ENCODE data around the gene FBF1. TPM values are rescaled to one million over a fixed set of nuclear protein-coding genes. Genes with fewer than 3 reads are reported as not detected.

Gene FBF1
- total RNA-seq, 1 experiment from 2014 or later, result 34.4 TPM

- Histone ChIP-seq H3K9me3 (ENCODE audit: low read depth, low read length, poor library complexity, severe bottlenecking) (no peaks in the 10 kb centered on the region), H3K36me3 (ENCODE audit: insufficient read depth, low read length, poor library complexity, severe bottlenecking) (peaks cover 6% of the 10 kb centered on the region), H3K4me3 (ENCODE audit: low read depth, low read length, poor library complexity, severe bottlenecking) (peak overlapping the region; percentile 90), H3K27ac (ENCODE audit: low read depth, low read length, poor library complexity, severe bottlenecking) (peak overlapping the region; percentile 91), H3K27me3 (replicated peaks; ENCODE audit: insufficient read depth, low read depth, low read length, poor library complexity) (no peaks in the 10 kb centered on the region), H3K4me1 (ENCODE audit: insufficient read depth, low read length, poor library complexity, severe bottlenecking) (peaks cover 11% of the 10 kb centered on the region)
- CTCF ChIA-PET, result interaction anchor here (0.6 to 0.9 kb wide), 3 partner anchors 9 to 98 kb away, joined by 3 read pairs; no protein-coding TSS in a partner anchor
- POLR2A ChIA-PET (ENCODE audit: low non-redundant PET), result no interaction called here
- DNase-seq (ENCODE audit: low spot score), result no peak
- no TSS peak for BruUV-seq (replicated peaks)
- intact Hi-C loops (cut with micrococcal nuclease; ENCODE audit: unreplicated experiment), result no loop called here
- TF ChIP-seq EZH2 (IDR thresholded peaks at IDR 0.05; ENCODE audit: borderline replicate concordance, low read depth, low read length, poor library complexity, severe bottlenecking) (no peak), CTCF (conservative IDR thresholded peaks at IDR 0.05; ENCODE audit: low read depth, low read length) (no peak)
Measured at GRCh38 chr17:75941442-75941819, 589 bp upstream of the FBF1 start.

GRCh38 chr17:75937652-75938051 lies 3.2 kb downstream of the FBF1 start:
- H3K36me3 ChIP-seq (ENCODE audit: insufficient read depth, low read length, poor library complexity, severe bottlenecking), result no peaks in the 10 kb centered on the region
- H3K9me3 ChIP-seq (ENCODE audit: low read depth, low read length, poor library complexity, severe bottlenecking), result no peaks in the 10 kb centered on the region
- ChIA-PET CTCF (no interaction called here), POLR2A (ENCODE audit: low non-redundant PET) (no interaction called here)
- BruUV-seq (replicated peaks), result no TSS peak
- no peak overlapping the region for H3K4me3 ChIP-seq (ENCODE audit: low read depth, low read length, poor library complexity, severe bottlenecking)
- intact Hi-C loops (cut with micrococcal nuclease; ENCODE audit: unreplicated experiment), result no loop called here
- no peak overlapping the region for H3K27ac ChIP-seq (ENCODE audit: low read depth, low read length, poor library complexity, severe bottlenecking)
- TF ChIP-seq CTCF (conservative IDR thresholded peaks at IDR 0.05; ENCODE audit: low read depth, low read length), result no peak
- TF ChIP-seq EZH2 (IDR thresholded peaks at IDR 0.05; ENCODE audit: borderline replicate concordance, low read depth, low read length, poor library complexity, severe bottlenecking), result no peak
- no peaks in the 10 kb centered on the region for H3K27me3 ChIP-seq (replicated peaks; ENCODE audit: insufficient read depth, low read depth, low read length, poor library complexity)
- peaks cover 6% of the 10 kb centered on the region for H3K4me1 ChIP-seq (ENCODE audit: insufficient read depth, low read length, poor library complexity, severe bottlenecking)
- no peak for DNase-seq (ENCODE audit: low spot score)

GRCh38 chr17:75933808-75934207 lies 7.0 kb downstream of the FBF1 start:
- CTCF ChIA-PET, result no interaction called here
- TF ChIP-seq CTCF (conservative IDR thresholded peaks at IDR 0.05; ENCODE audit: low read depth, low read length) (no peak), EZH2 (IDR thresholded peaks at IDR 0.05; ENCODE audit: borderline replicate concordance, low read depth, low read length, poor library complexity, severe bottlenecking) (no peak)
- POLR2A ChIA-PET (ENCODE audit: low non-redundant PET), result no interaction called here
- DNase-seq (ENCODE audit: low spot score), result no peak
- intact Hi-C loops (cut with micrococcal nuclease; ENCODE audit: unreplicated experiment), result no loop called here
- Histone ChIP-seq H3K4me1 (ENCODE audit: insufficient read depth, low read length, poor library complexity, severe bottlenecking) (no peaks in the 10 kb centered on the region), H3K9me3 (ENCODE audit: low read depth, low read length, poor library complexity, severe bottlenecking) (no peaks in the 10 kb centered on the region), H3K4me3 (ENCODE audit: low read depth, low read length, poor library complexity, severe bottlenecking) (no peak overlapping the region), H3K27ac (ENCODE audit: low read depth, low read length, poor library complexity, severe bottlenecking) (no peak overlapping the region), H3K36me3 (ENCODE audit: insufficient read depth, low read length, poor library complexity, severe bottlenecking) (no peaks in the 10 kb centered on the region), H3K27me3 (replicated peaks; ENCODE audit: insufficient read depth, low read depth, low read length, poor library complexity) (no peaks in the 10 kb centered on the region)
- BruUV-seq (replicated peaks), result no TSS peak

Measured in A673 (cell line).